NCI-H128 (cell line): ENCODE results near the gene SERINC5.
A peak's percentile ranks its signal among the peaks of the same experiment; 100 is the strongest.
"Not testable (repeated sequence)": the region's sequence is repeated elsewhere in the genome, so short reads cannot be mapped to it uniquely, and the experiment has no call there.

Source experiments
- DNase-seq: peaks from one replicate; lab custom pipeline; 2025; ENCODE audit not compliant: unreplicated experiment; lab: John Stamatoyannopoulos, UW

Gene SERINC5

DNA sequence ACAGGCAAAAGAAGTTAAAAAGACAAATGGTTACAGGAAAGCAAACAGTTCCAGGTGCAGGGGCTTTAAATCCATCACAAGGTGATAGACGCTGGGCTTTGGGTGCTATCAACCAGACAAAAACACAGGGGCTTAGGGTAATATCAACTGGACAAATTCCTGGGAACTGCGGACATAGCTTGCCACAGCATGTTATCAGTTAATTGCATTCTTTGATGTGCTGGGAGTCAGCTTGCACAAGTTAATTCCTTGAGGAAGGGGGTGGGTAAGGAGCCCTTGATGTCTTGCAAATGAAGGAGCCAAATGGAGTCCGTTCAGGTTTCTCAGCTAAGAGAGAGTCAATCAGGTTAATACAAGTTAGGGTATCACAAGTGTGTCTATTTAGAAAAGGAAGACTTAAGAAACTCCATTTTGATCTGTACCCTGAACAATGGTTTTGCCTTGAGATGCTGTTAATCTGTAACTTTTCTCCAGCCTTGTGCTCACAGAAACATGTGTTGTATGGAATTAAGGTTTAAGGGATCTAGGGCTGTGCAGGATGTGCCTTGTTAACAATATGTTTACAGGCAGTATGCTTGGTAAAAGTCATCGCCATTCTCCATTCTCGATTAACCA lies 144.4 kb downstream of the SERINC5 start:
- not testable (repeated sequence) for DNase-seq

DNA sequence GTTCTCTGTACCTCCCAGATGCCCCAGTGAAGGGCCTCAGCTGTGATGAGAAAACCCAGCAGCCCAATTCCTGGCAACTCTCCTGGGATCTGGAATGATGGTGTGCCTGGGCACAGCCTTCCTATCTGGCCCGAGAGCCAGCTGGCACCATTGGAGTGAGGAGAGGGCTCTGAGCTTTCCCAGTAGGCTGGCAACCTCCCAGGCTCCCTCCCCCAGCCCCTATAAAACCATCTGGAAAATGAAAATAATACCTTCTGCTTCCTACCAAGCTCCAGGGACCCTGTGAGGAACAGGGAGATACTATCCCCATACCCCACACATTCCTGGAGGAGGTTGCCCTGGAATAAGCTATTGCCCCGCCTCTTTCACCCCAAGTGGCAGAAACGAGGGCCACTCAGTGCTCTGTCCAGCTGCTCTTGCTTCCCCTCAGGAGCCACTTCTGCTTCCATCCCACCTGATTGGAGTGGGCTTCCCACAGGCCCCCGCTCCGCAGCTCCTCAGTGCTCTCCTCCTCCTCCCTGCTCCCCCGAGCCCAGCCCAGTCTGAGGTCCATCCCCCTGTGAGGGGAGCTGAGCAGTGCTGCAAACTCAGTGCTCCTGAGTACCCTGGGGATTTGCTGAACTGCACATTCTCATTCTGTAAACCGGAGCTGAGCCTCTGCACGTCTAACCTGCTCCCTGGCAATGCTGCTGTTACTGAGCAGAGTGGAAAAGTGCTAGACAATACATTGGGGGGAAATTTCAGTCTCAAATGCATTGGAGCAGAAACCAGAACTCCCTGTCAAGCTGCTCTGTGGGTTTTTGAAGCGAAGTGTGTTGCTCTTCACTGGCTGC lies 146.0 kb downstream of the SERINC5 start:
- peak; percentile 35 for DNase-seq

DNA sequence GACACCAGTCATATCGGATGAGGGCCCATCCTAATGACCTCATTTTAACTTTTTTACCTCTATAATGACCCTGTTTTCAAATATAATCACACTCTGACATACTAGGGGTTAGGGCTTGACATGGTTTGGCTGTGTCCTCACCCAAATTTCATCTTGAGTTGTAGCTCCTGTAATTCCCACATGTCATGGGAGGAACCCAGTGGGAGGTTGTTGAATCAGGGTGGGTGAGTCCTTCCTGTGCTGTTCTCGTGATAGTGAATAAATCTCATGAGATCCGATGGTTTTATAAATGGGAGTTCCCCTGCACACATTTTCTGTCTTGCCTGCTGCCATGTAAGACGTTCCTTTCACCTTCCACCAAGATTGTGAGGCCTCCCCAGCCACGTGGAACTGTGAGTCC lies 148.9 kb downstream of the SERINC5 start:
- DNase-seq = no peak

DNA sequence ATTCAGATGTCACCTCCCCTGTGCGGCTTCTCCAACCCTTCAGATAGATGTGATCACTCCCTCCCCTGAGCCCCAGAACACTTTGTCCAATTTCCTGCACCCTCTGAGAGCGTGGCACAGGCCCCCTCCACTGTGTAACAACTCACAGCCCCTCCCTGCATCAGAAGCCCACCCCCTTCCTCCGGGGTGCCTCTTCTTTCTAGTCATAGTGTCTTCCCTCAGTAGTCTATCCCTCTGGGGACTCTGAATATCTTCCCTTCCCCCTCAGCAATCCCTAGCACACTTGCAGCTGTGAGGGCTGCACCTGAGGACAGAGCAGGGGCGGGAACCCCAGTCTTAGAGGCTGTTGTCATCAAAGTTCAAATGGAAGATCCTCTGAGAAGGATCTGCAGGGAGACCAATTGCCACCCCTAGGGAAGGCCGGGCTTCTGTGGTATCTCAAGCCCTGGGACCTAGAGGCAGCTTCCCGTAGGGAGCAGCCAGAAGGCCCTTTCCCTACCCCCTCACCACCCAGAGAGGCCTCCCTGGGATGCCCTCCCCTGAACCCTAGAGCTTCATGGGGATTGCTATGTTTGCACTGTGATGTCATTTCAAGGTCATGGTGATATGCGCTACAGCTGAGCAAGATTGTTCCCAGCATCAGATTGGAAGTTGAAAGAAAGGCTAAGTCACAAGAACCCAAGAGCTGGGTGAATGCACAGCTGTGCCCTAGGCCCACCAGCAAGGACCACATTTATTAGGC lies 150.0 kb downstream of the SERINC5 start:
- no peak for DNase-seq

DNA sequence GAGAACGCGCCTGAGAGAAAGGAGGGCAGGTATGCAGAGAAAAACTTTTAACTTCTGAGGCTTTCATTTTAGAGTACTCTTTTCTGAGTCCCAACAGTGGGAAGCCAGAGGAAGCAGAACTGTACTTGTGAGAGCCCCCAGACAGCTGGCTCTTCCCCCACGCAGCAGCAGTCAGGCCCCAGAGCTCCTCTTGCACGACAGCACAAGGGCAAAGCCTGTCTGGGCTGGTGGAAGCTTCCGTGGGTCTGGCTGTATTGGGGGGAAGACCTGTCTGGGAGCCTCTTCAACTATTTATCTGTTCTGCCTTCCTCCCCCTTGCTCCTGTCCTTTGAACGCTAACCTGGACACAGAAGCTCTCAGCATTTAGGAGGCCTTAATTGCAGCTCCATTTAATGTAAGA lies 152.5 kb downstream of the SERINC5 start:
- no peak for DNase-seq

DNA sequence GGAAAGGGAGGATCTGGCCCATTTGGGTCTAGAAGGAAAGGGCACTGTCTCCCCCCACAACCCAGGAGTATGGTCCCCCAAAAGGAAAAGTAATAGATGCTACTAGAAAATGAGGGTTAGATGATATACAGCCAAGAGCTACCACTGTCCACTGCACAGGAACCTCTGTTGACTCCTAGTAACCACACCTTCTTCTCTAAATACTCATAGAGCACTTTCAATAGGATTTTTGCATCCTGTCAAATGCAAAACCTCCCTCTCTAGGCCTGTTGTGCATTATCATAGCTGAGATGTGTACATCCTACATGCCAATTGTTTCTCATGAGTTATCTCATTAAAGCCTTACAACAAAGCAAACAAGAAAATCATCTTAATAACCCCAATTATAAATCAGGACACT lies 153.9 kb downstream of the SERINC5 start:
- no peak for DNase-seq

DNA sequence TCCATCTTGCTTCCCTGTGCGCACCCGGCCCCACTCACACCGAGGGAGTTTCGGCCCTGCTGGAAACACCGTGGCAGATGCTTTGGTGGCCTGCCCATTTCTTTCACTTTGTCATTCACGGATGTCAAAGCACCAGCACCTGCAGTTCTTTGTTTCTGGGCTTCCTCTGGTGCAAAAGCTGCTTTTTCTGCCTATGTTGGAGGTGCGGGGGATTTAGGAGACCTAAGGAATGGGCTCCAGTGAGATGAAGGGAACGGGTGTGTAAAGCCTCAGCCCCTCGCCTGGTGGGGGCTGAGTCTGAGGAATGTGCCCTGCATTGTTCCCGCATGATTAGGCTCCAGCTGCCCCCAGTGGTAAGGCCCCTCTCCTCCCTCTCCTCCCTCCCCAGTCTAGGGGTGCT lies 158.4 kb downstream of the SERINC5 start:
- no peak for DNase-seq

DNA sequence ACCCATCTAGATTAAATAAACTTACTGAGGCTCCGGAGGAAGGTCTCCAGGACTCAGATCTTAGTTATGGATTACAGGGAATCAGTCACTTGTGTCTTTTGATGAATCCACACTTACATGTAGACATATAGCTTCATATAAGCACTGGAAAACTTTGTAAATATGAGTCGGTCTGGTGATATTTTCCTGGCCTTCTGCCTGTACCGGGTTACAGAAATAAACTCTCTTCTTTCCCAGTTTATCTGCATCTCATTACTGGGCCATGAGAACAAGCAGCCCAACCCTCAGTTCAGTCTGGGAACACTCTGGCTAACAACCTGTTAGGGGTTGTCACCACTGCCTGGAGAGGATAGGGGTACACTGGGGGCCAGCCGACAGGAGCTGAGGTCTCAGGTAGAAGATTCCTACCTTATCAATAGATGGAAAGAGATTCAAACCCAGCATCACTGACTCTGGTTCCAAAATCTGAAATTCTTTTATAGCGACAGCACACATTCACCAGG lies 161.6 kb downstream of the SERINC5 start:
- DNase-seq = no peak

DNA sequence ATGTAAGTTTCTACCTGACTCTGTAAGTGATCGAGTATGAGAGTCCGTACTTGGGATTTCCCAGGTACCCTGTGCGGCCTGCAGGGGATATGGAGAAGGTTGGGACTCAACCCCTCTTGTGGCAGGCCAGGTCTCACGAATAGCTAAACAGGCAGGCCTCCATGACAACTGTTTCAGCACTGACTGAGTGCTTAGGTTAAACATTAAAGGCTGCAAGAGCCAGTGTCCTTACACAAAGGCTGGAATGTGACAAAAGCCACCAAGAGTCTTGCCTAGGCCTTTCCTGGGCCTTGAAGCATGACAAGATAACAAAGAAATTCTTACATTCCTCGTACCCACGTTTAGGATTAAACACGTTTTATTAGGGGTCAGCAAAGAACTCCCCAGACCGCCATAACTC lies 162.1 kb downstream of the SERINC5 start:
- no peak for DNase-seq

DNA sequence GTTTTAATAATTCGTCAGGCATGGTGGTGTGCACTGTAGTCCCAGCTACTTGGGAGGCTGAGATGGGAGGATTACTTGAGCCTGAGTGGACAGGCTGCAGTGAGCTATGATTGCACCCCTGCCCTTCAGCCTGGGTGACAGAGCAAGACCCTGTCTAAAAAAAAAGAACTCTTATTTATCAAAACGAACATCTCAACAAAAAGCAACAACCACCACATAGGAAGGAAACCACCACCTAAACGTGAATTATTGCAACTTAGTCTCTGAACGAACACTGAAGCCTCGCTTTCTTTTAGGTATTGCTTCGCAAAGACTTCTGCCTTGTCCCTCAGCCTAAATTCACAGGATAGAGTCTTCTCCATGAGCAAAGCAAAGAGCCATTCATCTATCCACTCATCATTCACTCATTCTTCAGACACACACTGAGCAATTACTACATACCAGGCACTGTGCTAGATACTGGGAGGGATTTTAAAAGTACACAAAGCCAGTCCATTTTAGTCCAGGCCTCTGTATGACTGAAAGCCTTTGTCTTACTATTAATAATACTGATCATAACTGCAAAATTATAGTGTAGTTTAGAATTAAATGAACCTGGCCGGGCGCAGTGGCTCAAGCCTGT lies 163.3 kb downstream of the SERINC5 start:
- no peak for DNase-seq

DNA sequence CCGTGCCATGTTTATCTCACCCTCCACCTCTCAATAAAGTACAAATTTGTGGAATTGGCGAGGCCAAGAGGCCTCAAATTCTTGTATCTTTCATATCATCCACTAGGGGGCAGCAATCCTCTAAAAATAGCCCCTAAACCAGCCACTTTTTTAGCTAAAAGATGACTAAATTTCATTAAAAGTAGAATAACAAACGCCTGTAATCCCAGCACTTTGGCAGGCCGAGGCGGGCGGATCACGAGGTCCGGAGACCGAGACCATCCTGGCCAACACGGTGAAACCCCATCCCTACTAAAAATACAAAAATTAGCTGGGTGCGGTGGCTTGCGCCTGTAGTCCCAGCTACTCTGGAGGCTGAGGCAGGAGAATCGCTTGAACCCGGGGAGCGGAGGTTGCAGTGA lies 164.1 kb downstream of the SERINC5 start:
- DNase-seq = peak; percentile 8

DNA sequence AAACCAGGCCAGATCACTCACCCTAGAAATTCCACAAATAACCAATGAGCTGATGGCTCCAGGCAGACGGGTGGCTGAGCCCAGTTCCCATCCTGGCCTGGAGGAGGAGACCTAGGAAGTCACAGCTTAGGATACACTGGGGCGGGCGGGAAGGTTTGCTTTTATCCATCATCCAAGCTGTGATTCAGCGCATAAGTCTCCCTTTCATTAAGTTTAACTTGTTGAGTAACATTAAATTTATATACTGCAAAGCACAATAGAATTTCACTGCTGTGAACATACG lies 165.0 kb downstream of the SERINC5 start:
- no peak for DNase-seq

DNA sequence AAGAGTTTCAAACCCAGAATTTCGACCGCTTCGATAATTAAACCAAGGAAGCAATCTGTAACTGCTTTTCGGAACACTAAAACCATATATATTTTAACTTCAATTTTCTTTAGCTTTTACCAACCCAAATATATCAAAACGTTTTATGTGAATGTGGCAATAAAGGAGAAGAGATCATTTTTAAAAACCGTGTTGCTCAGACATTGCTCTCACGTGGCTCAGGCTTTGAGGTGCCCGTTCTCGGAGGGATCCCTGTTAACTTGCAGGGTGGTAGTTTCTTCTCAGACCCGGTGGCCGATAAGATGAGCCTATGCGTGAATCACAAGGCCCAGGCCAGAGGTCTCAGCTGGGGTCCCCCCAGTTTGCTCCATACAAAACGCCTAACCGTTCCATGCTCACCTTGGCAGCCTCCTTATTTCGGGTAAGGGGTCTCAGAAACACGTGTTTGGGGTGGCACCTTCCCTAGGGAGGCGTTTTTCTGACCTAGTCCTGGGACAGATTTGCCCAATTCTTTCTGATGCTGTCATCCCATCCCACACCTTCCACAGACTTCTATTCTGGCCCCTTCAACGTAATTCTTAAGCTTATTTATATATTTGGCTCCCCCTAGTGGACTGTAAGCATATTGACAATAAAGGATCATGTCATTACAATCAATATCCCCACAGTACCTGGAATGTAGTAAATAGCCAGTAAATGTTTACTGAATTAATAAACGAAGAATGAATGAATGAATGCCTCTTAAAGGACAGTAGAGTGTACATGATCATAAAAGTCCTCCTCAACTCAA lies 172.6 kb downstream of the SERINC5 start:
- no peak for DNase-seq

DNA sequence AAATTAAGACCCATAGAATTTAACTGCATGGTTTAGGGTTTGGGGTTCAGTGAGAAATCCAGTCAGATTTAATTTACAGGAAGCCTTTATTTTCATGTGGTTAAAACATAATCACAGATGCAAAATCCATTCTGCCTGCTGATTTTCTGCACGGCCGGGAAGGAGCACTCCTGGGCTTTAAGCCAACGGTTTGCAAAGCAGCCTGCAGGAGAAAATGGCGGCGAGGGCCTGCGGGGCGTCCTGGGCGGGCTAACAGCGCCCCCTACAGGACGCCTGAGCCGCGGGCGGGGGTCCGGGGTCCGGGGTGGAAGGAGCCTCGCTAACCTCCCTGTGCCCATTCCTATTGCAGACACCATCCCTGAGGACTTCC lies 173.1 kb downstream of the SERINC5 start:
- peak; percentile 52 for DNase-seq

DNA sequence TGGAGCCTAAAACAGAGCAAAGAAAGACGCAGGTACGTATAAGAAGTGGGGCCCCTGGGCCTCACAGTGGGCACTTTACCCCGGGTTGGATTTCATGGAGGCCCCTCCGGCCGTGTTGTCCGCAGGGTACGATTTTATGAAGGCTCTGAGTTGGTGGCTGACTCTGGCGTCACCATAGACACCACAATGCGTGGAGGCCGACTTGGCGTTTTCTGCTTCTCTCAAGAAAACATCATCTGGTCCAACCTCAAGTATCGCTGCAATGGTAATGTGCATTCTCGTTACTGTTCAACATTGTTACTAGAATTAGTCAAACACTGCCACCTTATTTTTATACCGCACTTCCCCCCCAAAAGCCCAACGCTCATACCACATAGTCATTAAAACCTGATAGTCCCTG lies 173.6 kb downstream of the SERINC5 start:
- no peak for DNase-seq

DNA sequence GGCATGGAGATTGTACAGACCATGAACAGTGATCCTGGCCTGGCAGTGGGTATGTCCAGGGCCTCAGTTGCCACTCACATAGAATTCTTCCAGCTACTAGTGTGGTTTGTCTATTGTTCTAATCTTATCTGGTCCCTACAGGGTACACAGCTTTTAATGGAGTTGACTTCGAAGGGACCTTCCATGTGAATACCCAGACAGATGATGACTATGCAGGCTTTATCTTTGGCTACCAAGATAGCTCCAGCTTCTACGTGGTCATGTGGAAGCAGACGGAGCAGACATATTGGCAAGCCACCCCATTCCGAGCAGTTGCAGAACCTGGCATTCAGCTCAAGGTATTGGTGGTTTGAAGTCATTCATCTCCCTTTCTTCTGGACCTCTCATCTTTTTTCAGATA lies 176.9 kb downstream of the SERINC5 start:
- DNase-seq = no peak

DNA sequence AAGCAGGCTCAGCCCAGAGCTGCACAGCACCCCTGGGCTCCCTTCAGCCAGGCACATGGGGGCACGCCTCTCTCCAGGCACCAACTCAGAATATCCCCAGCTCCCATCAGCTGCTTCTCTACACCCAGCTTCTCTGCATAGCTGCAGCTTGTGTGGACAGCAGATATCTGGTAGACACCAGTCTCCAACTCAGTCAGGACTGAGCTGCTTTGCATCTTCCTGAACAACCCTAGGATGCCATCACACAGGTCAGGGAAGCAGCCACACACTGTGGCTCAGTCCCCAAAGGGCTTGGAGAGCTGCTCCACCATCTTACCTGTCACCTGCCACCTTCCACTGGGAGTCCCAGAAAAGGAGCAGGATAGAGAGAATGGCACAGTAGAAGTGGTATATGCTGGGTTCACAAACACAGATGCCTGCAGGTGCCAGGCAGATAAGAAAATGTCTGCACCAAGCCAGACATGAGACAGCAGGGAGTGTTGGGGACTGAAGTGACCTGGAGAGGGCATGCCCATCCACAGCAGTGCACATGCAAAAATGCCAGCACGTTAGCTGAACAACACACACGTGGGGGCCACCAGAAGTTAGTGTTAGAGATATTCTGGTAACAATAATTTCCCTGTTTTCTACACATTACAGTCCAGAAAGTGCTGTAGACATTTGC lies 178.7 kb downstream of the SERINC5 start:
- no peak for DNase-seq

DNA sequence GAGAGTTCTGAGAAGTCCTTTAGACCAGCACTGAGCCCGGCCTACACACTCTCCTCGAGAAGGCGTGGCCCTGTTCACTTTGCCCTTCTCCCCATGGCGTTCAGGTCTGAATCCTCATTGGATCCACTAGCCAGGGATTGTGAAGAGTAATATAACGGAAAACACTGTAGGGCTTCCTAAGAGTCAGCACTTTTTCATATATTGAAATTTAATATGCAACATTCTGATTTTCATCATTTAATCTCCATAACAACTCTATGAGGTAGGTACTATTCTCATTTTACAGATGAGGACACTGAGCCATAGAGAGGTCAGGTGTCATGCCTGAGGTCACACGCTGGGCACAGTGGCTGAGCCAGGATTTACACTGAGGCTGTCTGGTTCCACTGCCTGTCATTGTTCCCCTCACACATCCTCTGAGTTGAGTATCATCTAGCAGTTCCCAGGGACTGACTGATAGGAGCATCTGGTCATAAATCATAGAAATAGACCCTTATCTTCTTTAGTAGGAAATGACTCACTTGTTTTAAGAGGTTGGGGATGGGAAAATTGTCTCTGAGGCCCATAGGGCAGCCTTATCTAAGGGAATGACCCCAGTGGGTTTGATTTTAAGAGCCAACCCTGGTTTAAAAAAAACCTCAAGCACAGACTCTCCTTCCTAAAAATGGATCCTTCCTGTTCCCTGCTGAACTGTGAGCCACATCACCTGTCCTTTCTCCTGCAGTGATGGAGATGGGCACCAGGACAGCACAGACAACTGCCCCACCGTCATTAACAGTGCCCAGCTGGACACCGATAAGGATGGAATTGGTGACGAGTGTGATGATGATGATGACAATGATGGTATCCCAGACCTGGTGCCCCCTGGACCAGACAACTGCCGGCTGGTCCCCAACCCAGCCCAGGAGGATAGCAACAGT lies 179.5 kb downstream of the SERINC5 start:
- DNase-seq = no peak
